ENCODE measurements around the gene STK24. TPM values are rescaled to one million over a fixed set of nuclear protein-coding genes. Genes with fewer than 3 reads are reported as not detected.

The STK24 gene
- polyA plus RNA-seq, 1 of the 3 experiments (the other 2 are of a cell fraction) = 30.5 TPM

GRCh38 chr13:98415326-98416070 is 161.4 kb downstream of the STK24 start:
- Histone ChIP-seq H3K4me1 (ENCODE audit: control insufficient read depth in 1 of 2, insufficient read depth in 2 of 2, low read depth in 1 of 2, low read length in 1 of 2) (no peaks in the 10 kb centered on the region), H3K9me2 (no peaks in the 10 kb centered on the region), H3K4me3 (ENCODE audit: low read depth in 2 of 2, low read length in 1 of 2) (no peak overlapping the region), H3K27ac (ENCODE audit: low read depth in 2 of 2, low read length in 1 of 2) (no peak overlapping the region), H3K9me3 (no peaks in the 10 kb centered on the region), H3K36me3 (replicated peaks in 1 of 2; ENCODE audit: control insufficient read depth in 1 of 2, insufficient read depth in 2 of 2, low read length in 1 of 2) (peaks cover 27 to 37% of the 10 kb centered on the region in 2 experiments), H3K4me2 (no peak overlapping the region), H3K9ac (no peak overlapping the region), H3F3A (replicated peaks; ENCODE audit: insufficient read depth) (no peaks in the 10 kb centered on the region), H3K27me3 (ENCODE audit: insufficient read depth) (no peaks in the 10 kb centered on the region), H4K20me1 (ENCODE audit: insufficient read depth) (no peaks in the 10 kb centered on the region), H2AFZ (ENCODE audit: low read depth) (no peak overlapping the region), H3K79me2 (ENCODE audit: insufficient read depth) (no peaks in the 10 kb centered on the region)
- no peak for DNase-seq
- ChIA-PET POLR2A (no interaction called here), CTCF (no interaction called here)
- 98% methylated on average over 8 of the region's 18 CpGs for WGBS (ENCODE audit: low lambda C conversion rate)
- TF ChIP-seq JUND (IDR thresholded peaks at IDR 0.05) = no peak
- TF ChIP-seq REST (IDR thresholded peaks at IDR 0.05; ENCODE audit: low read depth, low read length) = no peak
- no peak for TF ChIP-seq FOXM1 (IDR thresholded peaks at IDR 0.05; ENCODE audit: low read depth)
- TF ChIP-seq YY1 (IDR thresholded peaks at IDR 0.05; ENCODE audit: low read depth) = no peak
- no peak for TF ChIP-seq RXRA (IDR thresholded peaks at IDR 0.05; ENCODE audit: borderline replicate concordance, low read depth)
- no peak for TF ChIP-seq GABPA (IDR thresholded peaks at IDR 0.05; ENCODE audit: low read depth)
- no peak for TF ChIP-seq SIN3A (IDR thresholded peaks at IDR 0.05; ENCODE audit: borderline replicate concordance, low read depth, low read length)

GRCh38 chr13:98413796-98414195 is 163.1 kb downstream of the STK24 start:
- H3K27ac ChIP-seq (ENCODE audit: low read depth in 2 of 2, low read length in 1 of 2) = no peak overlapping the region
- ChIA-PET CTCF (interaction anchor here (1.1 kb wide), 1 partner anchor 381 kb away, joined by 3 read pairs; no protein-coding TSS in a partner anchor), POLR2A (no interaction called here)
- no peak overlapping the region for H3K4me2 ChIP-seq
- TF ChIP-seq MAX (IDR thresholded peaks at IDR 0.05; ENCODE audit: low read depth) (no peak), TCF12 (IDR thresholded peaks at IDR 0.05) (no peak), SIN3A (IDR thresholded peaks at IDR 0.05; ENCODE audit: borderline replicate concordance, low read depth, low read length) (no peak), CHD2 (IDR thresholded peaks at IDR 0.05; ENCODE audit: low read length, partially characterized antibody) (no peak), MEF2A (IDR thresholded peaks at IDR 0.05; ENCODE audit: borderline replicate concordance, low read depth) (no peak), TAF1 (IDR thresholded peaks at IDR 0.05; ENCODE audit: borderline replicate concordance, low read depth, low read length) (no peak), IRF3 (IDR thresholded peaks at IDR 0.05; ENCODE audit: low read depth, low read length) (no peak), YY1 (IDR thresholded peaks at IDR 0.05; ENCODE audit: low read depth) (no peak), NRF1 (IDR thresholded peaks at IDR 0.05; ENCODE audit: low read depth, low read length) (no peak), FOXJ3 (CRISPR knock-in tag; IDR thresholded peaks at IDR 0.05) (no peak), MXI1 (IDR thresholded peaks at IDR 0.05; ENCODE audit: low read depth, low read length) (no peak), NFIC (IDR thresholded peaks at IDR 0.05; ENCODE audit: borderline replicate concordance) (no peak), GABPA (IDR thresholded peaks at IDR 0.05; ENCODE audit: low read depth) (no peak), REST (IDR thresholded peaks at IDR 0.05; ENCODE audit: low read depth, low read length) (no peak), RCOR1 (IDR thresholded peaks at IDR 0.05; ENCODE audit: low read length) (no peak), FOXM1 (IDR thresholded peaks at IDR 0.05; ENCODE audit: low read depth) (no peak), RXRA (IDR thresholded peaks at IDR 0.05; ENCODE audit: borderline replicate concordance, low read depth) (no peak)
- DNase-seq = no peak
- H3K79me2 ChIP-seq (ENCODE audit: insufficient read depth) = no peaks in the 10 kb centered on the region
- no peaks in the 10 kb centered on the region for H3K4me1 ChIP-seq (ENCODE audit: control insufficient read depth in 1 of 2, insufficient read depth in 2 of 2, low read depth in 1 of 2, low read length in 1 of 2)
- H2AFZ ChIP-seq (ENCODE audit: low read depth) = no peak overlapping the region
- no peaks in the 10 kb centered on the region for H4K20me1 ChIP-seq (ENCODE audit: insufficient read depth)
- no peak overlapping the region for H3K9ac ChIP-seq
- 96% methylated on average over 7 of the region's 7 CpGs for WGBS (ENCODE audit: low lambda C conversion rate)
- peaks cover 33 to 37% of the 10 kb centered on the region in 2 experiments for H3K36me3 ChIP-seq (replicated peaks in 1 of 2; ENCODE audit: control insufficient read depth in 1 of 2, insufficient read depth in 2 of 2, low read length in 1 of 2)
- H3K27me3 ChIP-seq (ENCODE audit: insufficient read depth) = no peaks in the 10 kb centered on the region
- H3K9me3 ChIP-seq = no peaks in the 10 kb centered on the region
- H3K4me3 ChIP-seq (ENCODE audit: low read depth in 2 of 2, low read length in 1 of 2) = no peak overlapping the region
- no peaks in the 10 kb centered on the region for H3K9me2 ChIP-seq
- no peaks in the 10 kb centered on the region for H3F3A ChIP-seq (replicated peaks; ENCODE audit: insufficient read depth)
